ENCODE data around the gene GRAMD4.

DNA sequence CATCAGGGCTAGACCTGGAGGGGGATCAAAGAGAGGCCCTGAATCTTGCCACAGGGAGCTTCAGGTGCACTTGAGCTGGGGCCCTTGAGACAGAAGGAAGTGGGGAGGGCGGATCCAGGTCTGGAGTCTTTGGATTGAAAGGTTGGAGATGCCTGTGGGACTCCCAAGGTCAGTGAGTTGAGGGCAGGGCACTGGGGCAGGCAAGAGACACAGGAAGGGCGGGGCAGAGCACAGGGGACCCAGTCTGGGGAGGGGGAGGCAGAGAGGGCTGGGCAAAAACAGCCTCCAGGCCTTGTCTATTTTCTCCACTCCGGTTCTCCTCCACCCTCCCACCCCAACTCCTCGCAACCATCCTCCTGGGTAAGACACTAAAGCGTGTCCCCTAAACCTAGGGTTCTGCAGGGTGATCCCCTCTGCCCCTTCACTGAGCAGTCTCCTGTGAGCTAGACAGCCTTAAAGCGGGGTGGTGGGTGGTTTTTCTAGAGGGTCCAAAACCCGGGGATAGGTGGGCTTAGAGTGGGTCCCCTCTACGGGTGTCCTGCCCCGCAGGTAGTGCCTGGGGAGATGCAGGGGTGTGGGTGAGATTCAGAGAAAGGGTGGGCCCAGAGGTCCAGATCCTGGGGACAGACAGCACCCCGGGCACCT lies 44.2 kb upstream of the GRAMD4 start:
- TF ChIP-seq, protein P1, sequence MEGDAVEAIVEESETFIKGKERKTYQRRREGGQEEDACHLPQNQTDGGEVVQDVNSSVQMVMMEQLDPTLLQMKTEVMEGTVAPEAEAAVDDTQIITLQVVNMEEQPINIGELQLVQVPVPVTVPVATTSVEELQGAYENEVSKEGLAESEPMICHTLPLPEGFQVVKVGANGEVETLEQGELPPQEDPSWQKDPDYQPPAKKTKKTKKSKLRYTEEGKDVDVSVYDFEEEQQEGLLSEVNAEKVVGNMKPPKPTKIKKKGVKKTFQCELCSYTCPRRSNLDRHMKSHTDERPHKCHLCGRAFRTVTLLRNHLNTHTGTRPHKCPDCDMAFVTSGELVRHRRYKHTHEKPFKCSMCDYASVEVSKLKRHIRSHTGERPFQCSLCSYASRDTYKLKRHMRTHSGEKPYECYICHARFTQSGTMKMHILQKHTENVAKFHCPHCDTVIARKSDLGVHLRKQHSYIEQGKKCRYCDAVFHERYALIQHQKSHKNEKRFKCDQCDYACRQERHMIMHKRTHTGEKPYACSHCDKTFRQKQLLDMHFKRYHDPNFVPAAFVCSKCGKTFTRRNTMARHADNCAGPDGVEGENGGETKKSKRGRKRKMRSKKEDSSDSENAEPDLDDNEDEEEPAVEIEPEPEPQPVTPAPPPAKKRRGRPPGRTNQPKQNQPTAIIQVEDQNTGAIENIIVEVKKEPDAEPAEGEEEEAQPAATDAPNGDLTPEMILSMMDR (IDR thresholded peaks at IDR 0.05 in 4 of 5, conservative IDR thresholded peaks at IDR 0.05 in 1 of 5) = no peak
- no peak for TF ChIP-seq POLR2A (IDR thresholded peaks at IDR 0.05)

All from gastrocnemius medialis (tissue), 4 donors.